ENCODE data around the gene FYN. TPM values are rescaled to one million over a fixed set of nuclear protein-coding genes. Genes with fewer than 3 reads are reported as not detected.
"Not testable (repeated sequence)": the region's sequence is repeated elsewhere in the genome, so short reads cannot be mapped to it uniquely, and the experiment has no call there.

Gene FYN
- total RNA-seq, 1 donor from 2014 or later = 121 TPM

DNA sequence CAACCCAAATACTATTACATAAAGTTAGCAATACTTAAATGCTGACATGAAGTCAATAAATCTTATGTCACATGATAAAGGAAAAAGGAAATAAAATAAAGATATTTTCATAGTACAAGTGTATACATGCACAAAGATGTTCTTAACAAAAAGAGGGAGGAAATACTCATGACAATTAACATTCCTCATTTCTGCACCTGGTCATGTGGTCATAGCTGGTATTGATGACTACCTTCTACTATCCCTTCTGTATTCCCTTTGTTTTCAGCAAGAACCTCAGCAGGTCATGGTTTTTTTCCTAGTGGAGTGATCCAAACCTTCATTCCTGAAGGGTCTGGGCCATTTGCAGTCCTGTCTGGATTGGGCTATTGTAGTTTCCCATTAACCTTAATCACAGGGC is 43.5 kb upstream of the FYN start:
- Mint-ChIP-seq H3K4me1 (ENCODE audit: unreplicated experiment) (no peaks in the 10 kb centered on the region), H3K27me3 (ENCODE audit: unreplicated experiment) (no peaks in the 10 kb centered on the region), H3K4me3 (ENCODE audit: unreplicated experiment) (no peak overlapping the region), H3K27ac (ENCODE audit: unreplicated experiment) (no peak overlapping the region), H3K36me3 (ENCODE audit: unreplicated experiment) (no peaks in the 10 kb centered on the region), H3K9me3 (ENCODE audit: unreplicated experiment) (no peaks in the 10 kb centered on the region)
- DNase-seq (ENCODE audit: extremely low spot score, unreplicated experiment) = no peak
- TF ChIP-seq, protein P1, sequence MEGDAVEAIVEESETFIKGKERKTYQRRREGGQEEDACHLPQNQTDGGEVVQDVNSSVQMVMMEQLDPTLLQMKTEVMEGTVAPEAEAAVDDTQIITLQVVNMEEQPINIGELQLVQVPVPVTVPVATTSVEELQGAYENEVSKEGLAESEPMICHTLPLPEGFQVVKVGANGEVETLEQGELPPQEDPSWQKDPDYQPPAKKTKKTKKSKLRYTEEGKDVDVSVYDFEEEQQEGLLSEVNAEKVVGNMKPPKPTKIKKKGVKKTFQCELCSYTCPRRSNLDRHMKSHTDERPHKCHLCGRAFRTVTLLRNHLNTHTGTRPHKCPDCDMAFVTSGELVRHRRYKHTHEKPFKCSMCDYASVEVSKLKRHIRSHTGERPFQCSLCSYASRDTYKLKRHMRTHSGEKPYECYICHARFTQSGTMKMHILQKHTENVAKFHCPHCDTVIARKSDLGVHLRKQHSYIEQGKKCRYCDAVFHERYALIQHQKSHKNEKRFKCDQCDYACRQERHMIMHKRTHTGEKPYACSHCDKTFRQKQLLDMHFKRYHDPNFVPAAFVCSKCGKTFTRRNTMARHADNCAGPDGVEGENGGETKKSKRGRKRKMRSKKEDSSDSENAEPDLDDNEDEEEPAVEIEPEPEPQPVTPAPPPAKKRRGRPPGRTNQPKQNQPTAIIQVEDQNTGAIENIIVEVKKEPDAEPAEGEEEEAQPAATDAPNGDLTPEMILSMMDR (IDR thresholded peaks at IDR 0.05) = no peak

DNA sequence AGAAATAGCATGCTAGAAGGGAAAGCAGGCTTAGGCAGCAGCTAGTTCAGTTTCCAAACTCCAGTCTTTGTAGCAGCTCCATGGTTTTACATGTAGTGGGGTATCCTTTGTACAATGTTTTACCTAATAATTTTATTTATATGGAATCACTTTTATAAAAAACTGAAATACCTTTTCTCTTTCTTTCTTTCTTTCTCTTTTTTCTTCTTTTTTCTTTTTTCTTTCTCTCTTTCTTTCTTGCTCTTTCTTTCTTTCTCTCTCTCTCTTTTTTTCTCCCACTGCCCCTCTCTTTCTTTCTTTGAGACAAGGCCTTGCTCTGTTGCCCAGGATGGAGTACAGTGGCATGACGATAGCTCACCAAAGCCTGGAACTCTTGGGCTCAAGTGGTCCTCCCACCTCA is 41.4 kb upstream of the FYN start:
- no peak overlapping the region for H3K4me3 Mint-ChIP-seq (ENCODE audit: unreplicated experiment)
- peaks cover 3% of the 10 kb centered on the region for H3K27me3 Mint-ChIP-seq (ENCODE audit: unreplicated experiment)
- H3K27ac Mint-ChIP-seq (ENCODE audit: unreplicated experiment) = no peak overlapping the region
- no peaks in the 10 kb centered on the region for H3K4me1 Mint-ChIP-seq (ENCODE audit: unreplicated experiment)
- H3K9me3 Mint-ChIP-seq (ENCODE audit: unreplicated experiment) = no peaks in the 10 kb centered on the region
- TF ChIP-seq, protein P1 (IDR thresholded peaks at IDR 0.05) = no peak
- no peak for DNase-seq (ENCODE audit: extremely low spot score, unreplicated experiment)
- peaks cover 2% of the 10 kb centered on the region for H3K36me3 Mint-ChIP-seq (ENCODE audit: unreplicated experiment)

- no peaks in the 10 kb centered on the region for H3K4me1 Mint-ChIP-seq (ENCODE audit: unreplicated experiment)
- peaks cover 3% of the 10 kb centered on the region for H3K27me3 Mint-ChIP-seq (ENCODE audit: unreplicated experiment)
- H3K27ac Mint-ChIP-seq (ENCODE audit: unreplicated experiment) = no peak overlapping the region
- no peaks in the 10 kb centered on the region for H3K9me3 Mint-ChIP-seq (ENCODE audit: unreplicated experiment)
- TF ChIP-seq, protein P1 (IDR thresholded peaks at IDR 0.05) = no peak
- peaks cover 2% of the 10 kb centered on the region for H3K36me3 Mint-ChIP-seq (ENCODE audit: unreplicated experiment)
- DNase-seq (ENCODE audit: extremely low spot score, unreplicated experiment) = no peak
- no peak overlapping the region for H3K4me3 Mint-ChIP-seq (ENCODE audit: unreplicated experiment)
Observed at GRCh38 chr6:111912904-111913303, 39.7 kb upstream of the FYN start.

DNA sequence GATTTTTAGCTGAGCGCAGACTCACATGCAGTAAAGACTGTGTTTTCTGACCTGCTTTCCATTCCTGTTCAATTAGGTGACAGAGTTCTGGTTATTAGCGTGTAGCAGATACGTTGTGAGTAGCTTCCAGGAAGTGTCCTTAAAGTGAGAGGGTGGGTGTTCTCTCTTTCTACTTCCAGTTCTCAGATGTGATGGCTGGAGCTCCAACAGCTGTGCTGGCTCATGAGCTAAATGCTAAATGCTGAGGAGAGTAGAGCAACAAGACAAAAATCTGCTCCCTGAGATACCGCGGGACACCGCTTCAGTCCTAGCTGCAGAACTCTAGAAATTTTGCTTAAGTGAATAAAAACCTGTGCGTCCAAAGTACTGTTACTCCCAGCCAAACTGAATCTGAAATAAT is 38.2 kb upstream of the FYN start:
- TF ChIP-seq, protein P1 (IDR thresholded peaks at IDR 0.05) = no peak
- no peak overlapping the region for H3K4me3 Mint-ChIP-seq (ENCODE audit: unreplicated experiment)
- DNase-seq (ENCODE audit: extremely low spot score, unreplicated experiment) = no peak
- no peak overlapping the region for H3K27ac Mint-ChIP-seq (ENCODE audit: unreplicated experiment)
- no peaks in the 10 kb centered on the region for H3K4me1 Mint-ChIP-seq (ENCODE audit: unreplicated experiment)
- peaks cover 3% of the 10 kb centered on the region for H3K27me3 Mint-ChIP-seq (ENCODE audit: unreplicated experiment)
- peaks cover 2% of the 10 kb centered on the region for H3K36me3 Mint-ChIP-seq (ENCODE audit: unreplicated experiment)
- H3K9me3 Mint-ChIP-seq (ENCODE audit: unreplicated experiment) = no peaks in the 10 kb centered on the region

GRCh38 chr6:111909238-111909637 is 36.0 kb upstream of the FYN start:
- Mint-ChIP-seq H3K36me3 (ENCODE audit: unreplicated experiment) (peaks cover 2% of the 10 kb centered on the region), H3K27ac (ENCODE audit: unreplicated experiment) (no peak overlapping the region), H3K9me3 (ENCODE audit: unreplicated experiment) (no peaks in the 10 kb centered on the region), H3K27me3 (ENCODE audit: unreplicated experiment) (peaks cover 3% of the 10 kb centered on the region), H3K4me3 (ENCODE audit: unreplicated experiment) (no peak overlapping the region), H3K4me1 (ENCODE audit: unreplicated experiment) (no peaks in the 10 kb centered on the region)
- TF ChIP-seq, protein P1 (IDR thresholded peaks at IDR 0.05) = no peak
- no peak for DNase-seq (ENCODE audit: extremely low spot score, unreplicated experiment)

DNA sequence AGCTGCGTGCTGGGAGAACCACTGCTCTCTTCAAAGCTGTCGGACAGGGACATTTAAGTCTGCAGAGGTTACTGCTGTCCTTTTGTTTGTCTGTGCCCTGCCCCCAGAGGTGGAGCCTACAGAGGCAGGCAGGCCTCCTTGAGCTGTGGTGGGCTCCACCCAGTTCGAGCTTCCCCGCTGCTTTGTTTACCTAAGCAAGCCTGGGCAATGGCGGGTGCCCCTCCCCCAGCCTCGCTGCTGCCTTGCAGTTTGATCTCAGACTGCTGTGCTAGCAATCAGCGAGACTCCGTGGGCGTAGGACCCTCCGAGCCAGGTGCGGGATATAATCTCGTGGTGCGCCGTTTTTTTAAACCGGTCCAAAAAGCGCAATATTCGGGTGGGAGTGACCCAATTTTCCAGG is 35.1 kb upstream of the FYN start:
- not testable (repeated sequence) for H3K9me3 Mint-ChIP-seq (ENCODE audit: unreplicated experiment); DNase-seq (ENCODE audit: extremely low spot score, unreplicated experiment); H3K27ac Mint-ChIP-seq (ENCODE audit: unreplicated experiment); H3K36me3 Mint-ChIP-seq (ENCODE audit: unreplicated experiment); H3K4me1 Mint-ChIP-seq (ENCODE audit: unreplicated experiment); H3K4me3 Mint-ChIP-seq (ENCODE audit: unreplicated experiment); H3K27me3 Mint-ChIP-seq (ENCODE audit: unreplicated experiment)
